Measurements from ENCODE around the gene C16orf95.

Gene C16orf95

DNA sequence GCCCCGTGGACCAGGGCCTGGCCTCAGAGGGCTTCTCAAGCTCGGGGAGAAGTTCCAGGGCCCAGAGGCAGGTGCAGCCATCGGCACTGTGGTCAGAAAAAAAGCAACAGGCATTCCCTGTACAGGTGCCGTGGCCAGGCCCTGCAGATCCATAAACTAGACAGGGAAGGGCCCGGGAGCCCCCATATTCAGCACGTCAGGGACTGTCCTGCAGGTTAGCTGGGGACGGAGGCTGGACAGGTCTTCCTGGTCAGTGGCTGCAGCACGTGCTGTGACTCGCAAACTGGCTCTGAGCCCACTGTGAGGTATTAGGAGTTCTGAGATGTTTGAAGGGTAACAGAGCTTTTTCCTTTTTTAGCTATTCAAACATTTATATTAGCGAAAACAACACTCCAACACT lies 15.0 kb upstream of the C16orf95 start:
- in situ Hi-C loops (cut with MboI; ENCODE audit: low sequenced_read_pairs, unreplicated experiment) = no loop called here
- DNase-seq (ENCODE audit: low spot score) = no peak
- TF ChIP-seq, protein P1, sequence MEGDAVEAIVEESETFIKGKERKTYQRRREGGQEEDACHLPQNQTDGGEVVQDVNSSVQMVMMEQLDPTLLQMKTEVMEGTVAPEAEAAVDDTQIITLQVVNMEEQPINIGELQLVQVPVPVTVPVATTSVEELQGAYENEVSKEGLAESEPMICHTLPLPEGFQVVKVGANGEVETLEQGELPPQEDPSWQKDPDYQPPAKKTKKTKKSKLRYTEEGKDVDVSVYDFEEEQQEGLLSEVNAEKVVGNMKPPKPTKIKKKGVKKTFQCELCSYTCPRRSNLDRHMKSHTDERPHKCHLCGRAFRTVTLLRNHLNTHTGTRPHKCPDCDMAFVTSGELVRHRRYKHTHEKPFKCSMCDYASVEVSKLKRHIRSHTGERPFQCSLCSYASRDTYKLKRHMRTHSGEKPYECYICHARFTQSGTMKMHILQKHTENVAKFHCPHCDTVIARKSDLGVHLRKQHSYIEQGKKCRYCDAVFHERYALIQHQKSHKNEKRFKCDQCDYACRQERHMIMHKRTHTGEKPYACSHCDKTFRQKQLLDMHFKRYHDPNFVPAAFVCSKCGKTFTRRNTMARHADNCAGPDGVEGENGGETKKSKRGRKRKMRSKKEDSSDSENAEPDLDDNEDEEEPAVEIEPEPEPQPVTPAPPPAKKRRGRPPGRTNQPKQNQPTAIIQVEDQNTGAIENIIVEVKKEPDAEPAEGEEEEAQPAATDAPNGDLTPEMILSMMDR (IDR thresholded peaks at IDR 0.05; ENCODE audit: borderline replicate concordance, control extremely low read depth, extremely low read depth, insufficient read depth, missing control alignments) = no peak

GRCh38 chr16:87331241-87331801 lies 14.1 kb upstream of the C16orf95 start:
- in situ Hi-C loops (cut with MboI; ENCODE audit: low sequenced_read_pairs, unreplicated experiment) = no loop called here

GRCh38 chr16:87330646-87331045 lies 13.5 kb upstream of the C16orf95 start:
- no peak for DNase-seq (ENCODE audit: low spot score)
- TF ChIP-seq, protein P1 (IDR thresholded peaks at IDR 0.05; ENCODE audit: borderline replicate concordance, control extremely low read depth, extremely low read depth, insufficient read depth, missing control alignments) = no peak
- in situ Hi-C loops (cut with MboI; ENCODE audit: low sequenced_read_pairs, unreplicated experiment) = no loop called here

More at GRCh38 chr16:87331241-87331801, 14.1 kb upstream of the C16orf95 start:
- DNase-seq (ENCODE audit: low spot score) = no peak
- TF ChIP-seq, protein P1 (IDR thresholded peaks at IDR 0.05; ENCODE audit: borderline replicate concordance, control extremely low read depth, extremely low read depth, insufficient read depth, missing control alignments) = no peak

DNA sequence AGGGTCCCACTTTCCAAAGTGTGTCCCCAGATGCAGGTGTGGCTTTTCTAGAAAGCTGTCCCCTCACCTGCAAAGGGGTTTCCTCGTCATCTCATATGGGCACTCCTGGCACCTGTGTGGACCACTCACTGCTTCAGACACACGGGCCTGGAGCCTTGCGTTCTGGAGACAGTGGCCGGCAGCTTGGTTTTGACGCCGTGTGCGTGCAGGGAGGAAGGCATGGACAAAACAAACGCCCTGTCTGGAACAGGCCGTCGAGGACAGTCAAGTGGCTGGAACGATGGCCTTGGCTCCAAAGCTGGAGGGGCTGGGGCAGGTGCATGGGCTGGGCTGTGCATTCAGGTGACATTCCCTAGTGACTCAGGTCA lies 13.0 kb upstream of the C16orf95 start:
- in situ Hi-C loops (cut with MboI; ENCODE audit: low sequenced_read_pairs, unreplicated experiment) = no loop called here
- DNase-seq (ENCODE audit: low spot score) = no peak
- TF ChIP-seq, protein P1 (IDR thresholded peaks at IDR 0.05; ENCODE audit: borderline replicate concordance, control extremely low read depth, extremely low read depth, insufficient read depth, missing control alignments) = no peak

DNA sequence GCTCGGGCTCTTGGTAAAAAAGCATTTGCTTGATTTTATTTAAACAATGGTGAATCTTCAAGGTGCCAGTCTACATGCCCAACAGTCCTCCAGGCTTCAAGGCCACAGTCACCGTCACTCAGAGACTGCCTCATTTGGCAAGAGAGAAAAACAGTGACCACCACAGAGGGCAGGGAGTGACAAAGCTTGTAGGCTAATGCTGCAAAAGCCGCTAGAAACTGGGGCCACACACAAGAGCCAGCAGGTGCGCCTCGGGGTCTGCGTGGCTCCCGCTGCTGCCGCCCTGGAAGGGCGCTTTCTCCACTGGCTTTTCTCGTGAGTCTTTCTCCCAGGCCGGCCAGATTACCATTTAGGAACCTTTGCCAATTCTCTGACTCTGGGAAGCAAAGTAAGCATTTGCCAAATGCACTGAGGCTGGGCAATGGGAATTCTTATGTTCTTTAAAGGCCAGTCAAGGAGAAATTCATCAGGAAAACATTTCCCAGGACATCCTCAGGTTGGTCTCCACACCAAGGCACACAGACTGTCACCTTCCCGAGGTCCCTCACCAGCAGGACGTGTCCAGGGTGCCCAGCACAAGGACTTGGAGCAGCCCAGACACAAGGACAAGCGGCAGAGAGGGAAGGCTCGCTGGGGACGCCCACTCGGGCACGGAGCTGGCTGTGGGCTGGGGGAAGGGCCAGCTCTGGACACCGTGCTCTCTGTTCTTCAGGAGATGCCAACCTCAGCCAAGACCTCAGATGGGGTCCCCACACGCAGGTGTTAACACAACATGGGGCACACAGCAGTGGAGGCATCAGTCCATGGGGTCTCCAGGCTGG lies 12.5 kb upstream of the C16orf95 start:
- TF ChIP-seq, protein P1 (IDR thresholded peaks at IDR 0.05; ENCODE audit: borderline replicate concordance, control extremely low read depth, extremely low read depth, insufficient read depth, missing control alignments) = no peak
- in situ Hi-C loops (cut with MboI; ENCODE audit: low sequenced_read_pairs, unreplicated experiment) = no loop called here
- no peak for DNase-seq (ENCODE audit: low spot score)

DNA sequence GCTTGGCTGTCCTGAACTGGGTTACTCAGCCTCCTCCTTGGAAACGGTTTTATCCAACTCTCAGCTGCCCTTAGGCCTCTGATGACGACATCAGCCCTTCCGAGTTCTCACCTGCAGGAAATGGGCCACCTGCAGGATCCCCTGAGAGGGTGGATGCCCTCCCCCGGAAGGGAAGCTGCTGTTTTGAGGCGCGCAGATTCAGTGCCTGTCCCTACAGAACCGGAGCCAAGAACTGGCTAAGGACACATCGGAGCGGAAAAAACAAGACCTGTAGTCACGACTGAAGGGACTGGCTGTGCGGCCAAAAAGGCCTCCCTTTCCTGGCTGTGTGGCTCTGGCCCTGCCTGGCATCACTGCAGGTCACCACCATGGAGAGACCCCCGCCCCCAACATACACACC lies 11.7 kb upstream of the C16orf95 start:
- DNase-seq (ENCODE audit: low spot score) = no peak
- in situ Hi-C loops (cut with MboI; ENCODE audit: low sequenced_read_pairs, unreplicated experiment) = no loop called here
- TF ChIP-seq, protein P1 (IDR thresholded peaks at IDR 0.05; ENCODE audit: borderline replicate concordance, control extremely low read depth, extremely low read depth, insufficient read depth, missing control alignments) = no peak

Measured in GM13976 (cell line).